IMR-90 (cell line): ENCODE measurements around the gene SLC30A2. TPM values are rescaled to one million over a fixed set of nuclear protein-coding genes. Genes with fewer than 3 reads are reported as not detected.

Source experiments
- ATAC-seq: fragments of 200-7000 bp; cut with Tn5 transposase; 2 replicates; pipeline ENCODE4 v1.9.1; 2020; ENCODE audit warnings: low read depth, mild to moderate bottlenecking, moderate library complexity
- BruUV-seq: library from RNA; stranded (reverse); fragments of 400-500 nt; replicated peaks from 2 replicates; lab custom pipeline; 2021; lab: Mats Ljungman, UMichigan
- CTCF ChIA-PET: fragments of 300-600 bp; formaldehyde crosslinking; extraction: SDS; loops from one replicate; lab custom pipeline; 2021; ENCODE audit warnings: antibody characterized with exemption; lab: Yijun Ruan, JAX
- POLR2A ChIA-PET: fragments of 300-600 bp; sonication (Branson Sonifier 250); formaldehyde crosslinking; loops from one replicate; lab custom pipeline; 2022; ENCODE audit warnings: antibody characterized with exemption; ENCODE audit not compliant: unreplicated experiment; lab: Charles Lee
- DNase-seq: peaks from one replicate; pipeline ENCODE4 v3.0.0; 2013
- H2AFZ ChIP-seq: replicated peaks from 2 replicates; pipeline ENCODE3; 2013; ENCODE audit warnings: low read length, mild to moderate bottlenecking; ENCODE audit not compliant: poor library complexity
- H2AK5ac ChIP-seq: 2 replicates; pipeline ENCODE4 v1.6.1; 2013; ENCODE audit warnings: low read depth, low read length, inconsistent platforms
- H2AK9ac ChIP-seq: replicated peaks from 2 replicates; pipeline ENCODE3; 2013; ENCODE audit warnings: mild to moderate bottlenecking, low read depth, low read length, moderate library complexity; ENCODE audit not compliant: poor library complexity
- H2BK120ac ChIP-seq: 2 replicates; pipeline ENCODE4 v1.6.1; 2013; ENCODE audit warnings: low read depth, low read length, inconsistent platforms
- H2BK15ac ChIP-seq: 3 replicates; pipeline ENCODE4 v1.6.1; 2013; ENCODE audit warnings: low read depth, low read length, inconsistent platforms
- H2BK20ac ChIP-seq: 2 replicates; pipeline ENCODE4 v1.6.1; 2013; ENCODE audit warnings: low read depth, mild to moderate bottlenecking, inconsistent platforms, low read length, moderate library complexity
- H2BK5ac ChIP-seq: 2 replicates; pipeline ENCODE4 v1.6.1; 2013; ENCODE audit warnings: mild to moderate bottlenecking, low read depth, low read length, inconsistent platforms; ENCODE audit not compliant: poor library complexity, severe bottlenecking
- H3K14ac ChIP-seq: replicated peaks from 2 replicates; pipeline ENCODE4 v1.6.1; 2013; ENCODE audit warnings: low read depth, low read length, inconsistent platforms
- H3K18ac ChIP-seq: 2 replicates; pipeline ENCODE4 v1.6.1; 2013; ENCODE audit warnings: low read depth, low read length, control low read depth
- H3K23ac ChIP-seq: 2 replicates; pipeline ENCODE4 v1.6.1; 2013; ENCODE audit warnings: low read depth, low read length, inconsistent platforms
- H3K27ac ChIP-seq: 2 replicates; pipeline ENCODE4 v1.5.1; 2013; ENCODE audit warnings: mild to moderate bottlenecking, control low read depth, low read length; ENCODE audit not compliant: insufficient read depth
- H3K27me3 ChIP-seq: 2 replicates; pipeline ENCODE4 v1.6.1; 2013; ENCODE audit warnings: low read length; ENCODE audit not compliant: control insufficient read depth, insufficient read depth
- H3K36me3 ChIP-seq: 2 replicates; pipeline ENCODE4 v1.6.1; 2013; ENCODE audit warnings: low read length, mixed read lengths; ENCODE audit not compliant: control insufficient read depth, insufficient read depth
- H3K4ac ChIP-seq: 2 replicates; pipeline ENCODE4 v1.6.1; 2013; ENCODE audit warnings: low read depth, low read length, inconsistent platforms
- H3K4me1 ChIP-seq: 2 replicates; pipeline ENCODE4 v1.6.1; 2013; ENCODE audit warnings: low read length, mixed read lengths; ENCODE audit not compliant: control insufficient read depth, insufficient read depth
- H3K4me2 ChIP-seq: 2 replicates; pipeline ENCODE4 v1.6.1; 2013; ENCODE audit warnings: low read depth, mild to moderate bottlenecking, control low read depth, low read length, moderate library complexity
- H3K4me3 ChIP-seq: 2 replicates; pipeline ENCODE4 v1.5.1; 2013; ENCODE audit warnings: low read depth, mild to moderate bottlenecking, control low read depth, low read length, moderate library complexity; ENCODE audit not compliant: insufficient read depth
- H3K56ac ChIP-seq: 2 replicates; pipeline ENCODE4 v1.6.1; 2013; ENCODE audit warnings: low read length, inconsistent platforms; ENCODE audit not compliant: insufficient read depth; ENCODE audit errors: extremely low read depth
- H3K79me1 ChIP-seq, 2 experiments: 2 replicates each; pipeline ENCODE4 v1.6.1; 2013; ENCODE audit warnings: low read length in 2 of 2, inconsistent platforms in 1 of 2, low read depth in 1 of 2
- H3K9ac ChIP-seq: 2 replicates; pipeline ENCODE4 v1.6.1; 2013; ENCODE audit warnings: low read depth, low read length, control low read depth
- H3K9me1 ChIP-seq: 2 replicates; pipeline ENCODE4 v1.6.1; 2013; ENCODE audit warnings: low read length, inconsistent platforms; ENCODE audit not compliant: insufficient read depth
- H3K9me3 ChIP-seq: 2 replicates; pipeline ENCODE4 v1.6.1; 2013; ENCODE audit warnings: low read length; ENCODE audit not compliant: control insufficient read depth, insufficient read depth
- H4K20me1 ChIP-seq: 2 replicates; pipeline ENCODE4 v1.6.1; 2013; ENCODE audit warnings: low read length, inconsistent platforms; ENCODE audit not compliant: insufficient read depth
- H4K5ac ChIP-seq: 2 replicates; pipeline ENCODE4 v1.6.1; 2013; ENCODE audit warnings: mild to moderate bottlenecking, low read depth, low read length, control low read depth
- H4K8ac ChIP-seq, 2 experiments: 2 replicates each; pipeline ENCODE4 v1.6.1; 2013; ENCODE audit warnings: low read depth in 2 of 2, low read length in 2 of 2, control low read depth in 1 of 2, inconsistent platforms in 1 of 2
- H4K91ac ChIP-seq: 2 replicates; pipeline ENCODE4 v1.6.1; 2013; ENCODE audit warnings: low read depth, low read length, inconsistent platforms; ENCODE audit not compliant: insufficient read depth
- BHLHE40 ChIP-seq: fragments of 150-350 bp; IDR thresholded peaks from 2 replicates; pipeline ENCODE4 v1.6.1; 2016; ENCODE audit warnings: mild to moderate bottlenecking, low read depth, low read length
- CEBPB ChIP-seq: IDR thresholded peaks from 2 replicates; pipeline ENCODE4 v1.6.1; 2012; ENCODE audit warnings: low read depth, low read length, improper control_type of control experiment
- CHD1 ChIP-seq: IDR thresholded peaks from 2 replicates; pipeline ENCODE4 v1.6.1; 2012; ENCODE audit warnings: low read depth, low read length, improper control_type of control experiment
- FOS ChIP-seq: fragments of 150-350 bp; IDR thresholded peaks from 2 replicates; pipeline ENCODE4 v1.6.1; 2016; ENCODE audit warnings: low read depth, low read length
- MAZ ChIP-seq: IDR thresholded peaks from 2 replicates; pipeline ENCODE4 v1.6.1; 2012; ENCODE audit warnings: low read depth, mild to moderate bottlenecking, low read length, improper control_type of control experiment, moderate library complexity, borderline replicate concordance
- MXI1 ChIP-seq: IDR thresholded peaks from 2 replicates; pipeline ENCODE4 v1.6.1; 2012; ENCODE audit warnings: low read depth, mild to moderate bottlenecking, low read length, moderate library complexity, borderline replicate concordance
- NFE2L2 ChIP-seq: fragments of 150-350 bp; IDR thresholded peaks from 2 replicates; pipeline ENCODE4 v1.6.1; 2016; ENCODE audit warnings: low read depth, mild to moderate bottlenecking, low read length
- POLR2A ChIP-seq: IDR thresholded peaks from 2 replicates; pipeline ENCODE4 v1.6.1; 2012; ENCODE audit warnings: mild to moderate bottlenecking, low read depth, low read length
- RAD21 ChIP-seq: IDR thresholded peaks from 2 replicates; pipeline ENCODE4 v1.6.1; 2012; ENCODE audit warnings: low read length, improper control_type of control experiment
- RFX5 ChIP-seq: IDR thresholded peaks from 2 replicates; pipeline ENCODE4 v1.8.0; 2012; ENCODE audit warnings: low read depth, mild to moderate bottlenecking, low read length, moderate library complexity
- SMC3 ChIP-seq: fragments of 150-350 bp; IDR thresholded peaks from 2 replicates; pipeline ENCODE4 v1.6.1; 2016; ENCODE audit warnings: low read depth, mild to moderate bottlenecking, antibody characterized with exemption, low read length, moderate library complexity
- WGBS, 2 experiments: methylation state at CpG; one replicate each; pipeline versions ENCODE4 v1.1.5 to v1.1.7; 2013; ENCODE audit warnings: missing lambda C conversion rate in 2 of 2; ENCODE audit not compliant: insufficient read length in 1 of 2; ENCODE audit errors: extremely low coverage in 2 of 2; 5-methylcytosine and 5-hydroxymethylcytosine counted together
- dilution Hi-C: fragments of 300-500 bp; cut with HindIII; formaldehyde crosslinking; loops from one replicate; pipeline ENCODE4 v1.14.3; 2018; ENCODE audit warnings: low sequenced_read_pairs; ENCODE audit not compliant: unreplicated experiment
- in situ Hi-C: fragments of 300-500 bp; cut with MboI; formaldehyde crosslinking; loops from 3 replicates; pipeline ENCODE4 v1.14.3; 2019; ENCODE audit warnings: low sequenced_read_pairs, inconsistent platforms, mixed read lengths
- intact Hi-C: fragments of 100-400 bp; cut with micrococcal nuclease; formaldehyde crosslinking; loops from 2 replicates; pipeline ENCODE4 v1.10.0; 2022
- polyA plus RNA-seq, 3 experiments: library from polyadenylated mRNA; depleted of rRNA; stranded (reverse); fragments of >200 nt; gene quantifications; 2 replicates each; pipeline ENCODE4 v1.2.3, GENCODE V29; 2012; ENCODE audit warnings: low replicate concordance in 1 of 3
- total RNA-seq: library from RNA; depleted of rRNA; stranded (reverse); fragments of >200 nt; gene quantifications from 2 replicates; pipeline ENCODE4 v1.2.3, GENCODE V29; 2012
- TF ChIP-seq, protein P1 (sequence below): fragments of 150-350 bp; IDR thresholded peaks from 2 replicates; pipeline ENCODE4 v1.6.1; 2016; ENCODE audit warnings: low read depth, mild to moderate bottlenecking, low read length, moderate library complexity, borderline replicate concordance
- TF ChIP-seq, protein P2 (sequence below): conservative IDR thresholded peaks from 2 replicates; pipeline ENCODE4 v1.5.1; 2012; ENCODE audit warnings: mild to moderate bottlenecking, low read depth, low read length, improper control_type of control experiment

The SLC30A2 gene
- total and polyA plus RNA-seq, 2 of the 4 experiments (the other 2 are of a cell fraction), result not detected

DNA sequence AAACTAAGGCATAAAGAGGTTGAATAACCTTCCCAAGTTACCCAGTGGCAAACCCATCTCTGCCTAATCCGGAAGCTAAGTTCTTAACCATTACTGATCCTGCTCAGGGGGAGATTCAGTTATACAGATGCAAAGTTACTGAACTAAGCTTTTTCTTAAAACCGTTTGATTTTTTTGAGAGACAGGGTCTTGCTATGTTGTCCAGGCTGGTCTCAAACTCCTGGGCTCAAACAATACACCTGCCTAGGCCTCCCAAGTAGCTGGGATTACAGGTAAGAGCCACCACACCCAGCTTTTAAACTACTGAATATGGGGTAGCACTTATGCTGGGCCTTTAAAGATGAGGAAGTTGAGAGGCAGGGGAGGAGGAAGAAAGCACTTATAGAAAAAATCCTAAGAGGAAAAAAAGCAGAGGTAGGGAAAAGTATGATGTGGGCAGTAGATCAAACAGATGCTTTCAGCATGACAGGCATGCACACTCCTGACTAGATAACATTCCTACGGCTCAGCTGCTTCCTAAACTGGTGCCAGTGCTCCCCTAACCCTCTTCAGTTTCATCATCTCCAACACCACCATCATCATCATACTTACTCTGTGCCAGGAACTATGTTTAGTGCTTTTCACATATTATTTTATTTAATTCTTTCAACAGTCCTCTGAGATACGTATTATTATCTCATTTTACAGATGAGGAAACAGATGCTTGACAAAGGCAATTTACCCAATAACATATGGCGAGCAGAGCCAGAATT lies 53.8 kb downstream of the SLC30A2 start:
- in situ Hi-C loops, result loop anchor here (10.0 kb wide), 1 partner anchor 167 kb away; no protein-coding TSS in a partner anchor
- CTCF ChIA-PET, result interaction anchor here (1.5 kb wide), 1 partner anchor 97 kb away, joined by 6 read pairs; no protein-coding TSS in a partner anchor
- intact Hi-C loops, result loop anchor here (5.0 kb wide), 1 partner anchor 45 kb away; no protein-coding TSS in a partner anchor
- TF ChIP-seq SMC3, result no peak
- TF ChIP-seq NFE2L2, result no peak
- TF ChIP-seq, protein P1, sequence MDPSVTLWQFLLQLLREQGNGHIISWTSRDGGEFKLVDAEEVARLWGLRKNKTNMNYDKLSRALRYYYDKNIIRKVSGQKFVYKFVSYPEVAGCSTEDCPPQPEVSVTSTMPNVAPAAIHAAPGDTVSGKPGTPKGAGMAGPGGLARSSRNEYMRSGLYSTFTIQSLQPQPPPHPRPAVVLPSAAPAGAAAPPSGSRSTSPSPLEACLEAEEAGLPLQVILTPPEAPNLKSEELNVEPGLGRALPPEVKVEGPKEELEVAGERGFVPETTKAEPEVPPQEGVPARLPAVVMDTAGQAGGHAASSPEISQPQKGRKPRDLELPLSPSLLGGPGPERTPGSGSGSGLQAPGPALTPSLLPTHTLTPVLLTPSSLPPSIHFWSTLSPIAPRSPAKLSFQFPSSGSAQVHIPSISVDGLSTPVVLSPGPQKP, result no peak
- no peak for TF ChIP-seq RFX5
- TF ChIP-seq CEBPB, result peak; percentile 41; the same call in 1 of the 2 replicates
- peak; percentile 81; the same call in 1 of the 2 replicates for TF ChIP-seq BHLHE40
- TF ChIP-seq MAZ, result no peak
- no peak for TF ChIP-seq RAD21
- TF ChIP-seq MXI1, result no peak
- TF ChIP-seq, protein P2, sequence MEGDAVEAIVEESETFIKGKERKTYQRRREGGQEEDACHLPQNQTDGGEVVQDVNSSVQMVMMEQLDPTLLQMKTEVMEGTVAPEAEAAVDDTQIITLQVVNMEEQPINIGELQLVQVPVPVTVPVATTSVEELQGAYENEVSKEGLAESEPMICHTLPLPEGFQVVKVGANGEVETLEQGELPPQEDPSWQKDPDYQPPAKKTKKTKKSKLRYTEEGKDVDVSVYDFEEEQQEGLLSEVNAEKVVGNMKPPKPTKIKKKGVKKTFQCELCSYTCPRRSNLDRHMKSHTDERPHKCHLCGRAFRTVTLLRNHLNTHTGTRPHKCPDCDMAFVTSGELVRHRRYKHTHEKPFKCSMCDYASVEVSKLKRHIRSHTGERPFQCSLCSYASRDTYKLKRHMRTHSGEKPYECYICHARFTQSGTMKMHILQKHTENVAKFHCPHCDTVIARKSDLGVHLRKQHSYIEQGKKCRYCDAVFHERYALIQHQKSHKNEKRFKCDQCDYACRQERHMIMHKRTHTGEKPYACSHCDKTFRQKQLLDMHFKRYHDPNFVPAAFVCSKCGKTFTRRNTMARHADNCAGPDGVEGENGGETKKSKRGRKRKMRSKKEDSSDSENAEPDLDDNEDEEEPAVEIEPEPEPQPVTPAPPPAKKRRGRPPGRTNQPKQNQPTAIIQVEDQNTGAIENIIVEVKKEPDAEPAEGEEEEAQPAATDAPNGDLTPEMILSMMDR, result no peak
- no peak for TF ChIP-seq POLR2A
- no peak for TF ChIP-seq CHD1
- no peak for TF ChIP-seq FOS

More for the DNA sequence above, 53.8 kb downstream of the SLC30A2 start:
- H4K5ac ChIP-seq, result peak overlapping the region; percentile 20; the same call in 1 of the 2 replicates
- no peak overlapping the region for H3K4me3 ChIP-seq
- H3K36me3 ChIP-seq, result peaks cover 8% of the 10 kb centered on the region
- H2BK120ac ChIP-seq, result peak overlapping the region; percentile 78; the same call in 1 of the 2 replicates
- no peak overlapping the region for H2BK15ac ChIP-seq
- peaks cover 15% of the 10 kb centered on the region for H3K9me1 ChIP-seq
- H3K18ac ChIP-seq, result peak overlapping the region; percentile 70; the same call in 1 of the 2 replicates
- ATAC-seq (peak; percentile 59), DNase-seq (peak; percentile 68)
- H3K14ac ChIP-seq, result 0 out of 2 replicates have a peak overlapping the region, but pooled peaks have one; percentile 31
- peaks cover 10 to 30% of the 10 kb centered on the region in 2 experiments; a peak in 3 of 4 replicates for H3K79me1 ChIP-seq
- BruUV-seq, result no TSS peak
- no peak overlapping the region for H3K9ac ChIP-seq
- H2AFZ ChIP-seq, result no peak overlapping the region
- peaks cover 14% of the 10 kb centered on the region for H3K4me1 ChIP-seq
- peak overlapping the region; percentile 51; the same call in 1 of the 2 replicates for H2BK20ac ChIP-seq
- H3K4ac ChIP-seq, result peak overlapping the region; percentile 69
- H4K91ac ChIP-seq, result 0 out of 2 replicates have a peak overlapping the region, but pooled peaks have one; percentile 29
- POLR2A ChIA-PET, result no interaction called here
- peak overlapping the region; percentile 5; the same call in 1 of the 2 replicates for H2AK5ac ChIP-seq
- peak overlapping the region in 1 of 2 experiments; percentile 67; a peak in 2 of 4 replicates for H4K8ac ChIP-seq
- no CpG with 5 or more reads among the region's 5 CpGs for WGBS, 2 experiments
- H3K56ac ChIP-seq, result no peak overlapping the region
- no peaks in the 10 kb centered on the region for H3K27me3 ChIP-seq
- H2AK9ac ChIP-seq, result peak overlapping the region; percentile 44
- peak overlapping the region; percentile 34 for H2BK5ac ChIP-seq
- no peak overlapping the region for H3K27ac ChIP-seq
- dilution Hi-C loops, result no loop called here
- peak overlapping the region; percentile 26; the same call in 1 of the 2 replicates for H3K4me2 ChIP-seq
- no peak overlapping the region for H3K23ac ChIP-seq
- H4K20me1 ChIP-seq, result no peaks in the 10 kb centered on the region
- H3K9me3 ChIP-seq, result no peaks in the 10 kb centered on the region
